Tibial artery (tissue), 4 donors: ENCODE measurements around the gene ANKRD34A.
"Not testable (repeated sequence)": the region's sequence is repeated elsewhere in the genome, so short reads cannot be mapped to it uniquely, and the experiment has no call there.

Source experiments
- DNase-seq, 2 donors: peaks; one replicate each; pipeline ENCODE4 v3.0.0-alpha.2; 2019
- H3K27ac ChIP-seq, 2 donors: fragments of 200-600 bp; sonication (generic) in 1 of 2; 1 replicate in 1 of 2; 2 replicates in 1 of 2; pipeline ENCODE4 v1.5.1; 2018 to 2019; ENCODE audit warnings: mild to moderate bottlenecking in 1 of 2
- H3K27me3 ChIP-seq, 2 donors: fragments of 200-600 bp; sonication (generic) in 1 of 2; one replicate each; pipeline versions ENCODE4 v1.5.1 to v1.6.0; 2016 to 2019
- H3K36me3 ChIP-seq, 3 donors: fragments of 200-600 bp; sonication (generic) in 2 of 3; one replicate each; pipeline ENCODE4 v1.5.1; 2016 to 2019; ENCODE audit warnings: mild to moderate bottlenecking in 2 of 3
- H3K4me1 ChIP-seq, 4 donors: fragments of 200-600 bp; sonication (generic) in 2 of 4; 1 replicate in 3 of 4; 2 replicates in 1 of 4; pipeline ENCODE4 v1.5.1; 2016 to 2019
- H3K4me3 ChIP-seq, 2 donors: fragments of 200-600 bp; sonication (generic) in 1 of 2; 1 replicate in 1 of 2; 2 replicates in 1 of 2; pipeline ENCODE4 v1.5.1; 2018 to 2019; ENCODE audit warnings: mild to moderate bottlenecking in 2 of 2
- H3K9me3 ChIP-seq, 3 donors: fragments of 200-600 bp; sonication (generic) in 1 of 3; one replicate each; pipeline ENCODE4 v1.5.1; 2016 to 2019
- intact Hi-C: fragments of 100-400 bp; cut with DNase I; formaldehyde crosslinking; loops from one replicate; pipeline ENCODE4 v1.15.0; 2023; ENCODE audit warnings: low total_unique reads
- TF ChIP-seq, protein P1 (sequence below), 2 experiments: fragments of 200-600 bp in 1 of 2; fragments of 450-650 bp in 1 of 2; IDR thresholded peaks; one replicate each; pipeline ENCODE4 v1.5.1; 2017 to 2019; ENCODE audit warnings: antibody characterized with exemption in 2 of 2, mild to moderate bottlenecking in 1 of 2, moderate library complexity in 1 of 2

The ANKRD34A gene

DNA sequence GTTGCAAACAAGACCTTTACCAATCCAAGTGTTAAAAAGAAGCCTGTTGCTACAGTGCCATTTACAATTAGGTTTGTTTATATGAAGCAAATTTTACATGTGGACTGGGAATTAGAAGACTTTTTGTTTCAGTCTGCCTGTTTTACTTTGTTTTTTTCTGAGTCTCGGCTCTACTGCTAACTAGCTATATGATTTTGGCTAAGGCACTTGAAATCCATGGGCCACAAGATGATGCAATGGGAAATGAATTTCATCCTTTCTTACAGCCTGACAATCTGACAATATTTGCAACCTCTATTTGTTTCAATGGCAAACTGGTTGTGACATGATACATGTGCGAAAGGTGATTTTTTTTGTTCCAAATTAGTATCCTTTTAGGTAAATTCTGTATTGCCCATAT lies 42.1 kb downstream of the ANKRD34A start:
- TF ChIP-seq, protein P1, sequence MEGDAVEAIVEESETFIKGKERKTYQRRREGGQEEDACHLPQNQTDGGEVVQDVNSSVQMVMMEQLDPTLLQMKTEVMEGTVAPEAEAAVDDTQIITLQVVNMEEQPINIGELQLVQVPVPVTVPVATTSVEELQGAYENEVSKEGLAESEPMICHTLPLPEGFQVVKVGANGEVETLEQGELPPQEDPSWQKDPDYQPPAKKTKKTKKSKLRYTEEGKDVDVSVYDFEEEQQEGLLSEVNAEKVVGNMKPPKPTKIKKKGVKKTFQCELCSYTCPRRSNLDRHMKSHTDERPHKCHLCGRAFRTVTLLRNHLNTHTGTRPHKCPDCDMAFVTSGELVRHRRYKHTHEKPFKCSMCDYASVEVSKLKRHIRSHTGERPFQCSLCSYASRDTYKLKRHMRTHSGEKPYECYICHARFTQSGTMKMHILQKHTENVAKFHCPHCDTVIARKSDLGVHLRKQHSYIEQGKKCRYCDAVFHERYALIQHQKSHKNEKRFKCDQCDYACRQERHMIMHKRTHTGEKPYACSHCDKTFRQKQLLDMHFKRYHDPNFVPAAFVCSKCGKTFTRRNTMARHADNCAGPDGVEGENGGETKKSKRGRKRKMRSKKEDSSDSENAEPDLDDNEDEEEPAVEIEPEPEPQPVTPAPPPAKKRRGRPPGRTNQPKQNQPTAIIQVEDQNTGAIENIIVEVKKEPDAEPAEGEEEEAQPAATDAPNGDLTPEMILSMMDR (IDR thresholded peaks at IDR 0.05): no peak
- no peaks in the 10 kb centered on the region for H3K27me3 ChIP-seq
- H3K36me3 ChIP-seq: peaks cover 0 to 21% (median 14%) of the 10 kb centered on the region in 3 donors
- no peak for DNase-seq
- no peak overlapping the region for H3K27ac ChIP-seq
- no peaks in the 10 kb centered on the region for H3K9me3 ChIP-seq
- H3K4me1 ChIP-seq: peaks cover 0 to 31% (median 25%) of the 10 kb centered on the region in 4 donors
- intact Hi-C loops: no loop called here
- no peak overlapping the region for H3K4me3 ChIP-seq

DNA sequence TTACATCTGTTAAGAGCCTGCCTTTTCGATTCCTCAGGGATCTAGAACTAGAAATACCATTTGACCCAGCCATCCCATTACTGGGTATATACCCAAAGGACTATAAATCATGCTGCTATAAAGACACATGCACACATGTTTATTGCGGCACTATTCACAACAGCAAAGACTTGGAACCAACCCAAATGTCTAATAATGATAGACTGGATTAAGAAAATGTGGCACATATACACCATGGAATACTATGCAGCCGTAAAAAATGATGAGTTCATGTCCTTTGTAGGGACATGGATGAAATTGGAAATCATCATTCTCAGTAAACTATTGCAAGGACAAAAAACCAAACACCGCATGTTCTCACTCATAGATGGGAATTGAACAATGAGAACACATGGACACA lies 44.1 kb downstream of the ANKRD34A start:
- H3K9me3 ChIP-seq, H3K27ac ChIP-seq, H3K27me3 ChIP-seq, DNase-seq, H3K4me3 ChIP-seq, intact Hi-C loops: not testable (repeated sequence)
- Histone ChIP-seq H3K36me3 (peaks cover 7 to 25% (median 23%) of the 10 kb centered on the region in 3 donors), H3K4me1 (peaks cover 0 to 26% (median 22%) of the 10 kb centered on the region in 4 donors)

DNA sequence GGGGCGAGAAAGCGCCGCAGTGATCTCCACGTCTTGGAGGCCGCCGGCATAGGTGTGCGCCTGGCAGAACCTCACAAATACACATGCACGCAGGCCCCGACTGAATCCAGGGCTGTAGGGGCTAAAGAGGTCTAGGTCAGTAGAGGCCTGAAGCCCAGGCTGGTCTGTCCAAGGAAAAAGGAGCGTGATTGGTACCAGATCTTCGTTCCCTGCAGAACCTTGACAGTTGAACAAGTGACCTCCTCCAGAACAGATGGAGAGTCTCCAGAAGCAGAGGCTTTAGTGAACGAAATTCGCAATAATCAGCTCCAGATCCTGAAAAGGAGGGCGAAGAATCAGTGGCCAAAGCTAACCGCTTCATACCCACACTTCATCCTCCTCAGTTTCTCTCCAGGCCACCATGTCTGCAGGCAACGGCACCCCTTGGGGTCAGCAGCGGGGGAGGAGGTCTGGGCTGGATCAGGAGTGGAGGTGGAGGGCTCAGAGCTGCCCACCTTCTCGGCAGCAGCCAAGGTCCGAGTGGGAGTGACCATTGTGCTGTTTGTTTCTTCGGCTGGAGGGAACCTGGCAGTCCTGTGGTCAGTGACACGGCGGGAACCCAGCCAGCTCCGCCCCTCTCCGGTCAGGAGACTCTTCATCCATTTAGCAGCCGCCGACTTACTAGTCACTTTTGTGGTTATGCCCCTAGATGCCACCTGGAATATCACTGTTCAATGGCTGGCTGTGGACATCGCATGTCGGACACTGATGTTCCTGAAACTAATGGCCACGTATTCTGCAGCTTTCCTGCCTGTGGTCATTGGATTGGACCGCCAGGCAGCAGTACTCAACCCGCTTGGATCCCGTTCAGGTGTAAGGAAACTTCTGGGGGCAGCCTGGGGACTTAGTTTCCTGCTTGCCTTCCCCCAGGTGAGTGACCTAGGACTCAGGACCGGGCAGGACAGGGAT lies 45.1 kb downstream of the ANKRD34A start:
- H3K4me1 ChIP-seq: peaks cover 0 to 26% (median 22%) of the 10 kb centered on the region in 4 donors
- H3K27me3 ChIP-seq: no peaks in the 10 kb centered on the region
- TF ChIP-seq, protein P1 (IDR thresholded peaks at IDR 0.05): no peak
- intact Hi-C loops: loop anchor here (5.0 to 10.0 kb wide), 2 partner anchors 46 to 93 kb away; partner anchors contain the start of genes ANKRD34A and POLR3GL
- peak overlapping the region; percentile 88 to 93 for H3K27ac ChIP-seq
- H3K9me3 ChIP-seq: no peaks in the 10 kb centered on the region
- H3K4me3 ChIP-seq: peak overlapping the region; percentile 94 to 99
- peak; percentile 65 to 85 for DNase-seq
- H3K36me3 ChIP-seq: peaks cover 16 to 35% (median 33%) of the 10 kb centered on the region in 3 donors

DNA sequence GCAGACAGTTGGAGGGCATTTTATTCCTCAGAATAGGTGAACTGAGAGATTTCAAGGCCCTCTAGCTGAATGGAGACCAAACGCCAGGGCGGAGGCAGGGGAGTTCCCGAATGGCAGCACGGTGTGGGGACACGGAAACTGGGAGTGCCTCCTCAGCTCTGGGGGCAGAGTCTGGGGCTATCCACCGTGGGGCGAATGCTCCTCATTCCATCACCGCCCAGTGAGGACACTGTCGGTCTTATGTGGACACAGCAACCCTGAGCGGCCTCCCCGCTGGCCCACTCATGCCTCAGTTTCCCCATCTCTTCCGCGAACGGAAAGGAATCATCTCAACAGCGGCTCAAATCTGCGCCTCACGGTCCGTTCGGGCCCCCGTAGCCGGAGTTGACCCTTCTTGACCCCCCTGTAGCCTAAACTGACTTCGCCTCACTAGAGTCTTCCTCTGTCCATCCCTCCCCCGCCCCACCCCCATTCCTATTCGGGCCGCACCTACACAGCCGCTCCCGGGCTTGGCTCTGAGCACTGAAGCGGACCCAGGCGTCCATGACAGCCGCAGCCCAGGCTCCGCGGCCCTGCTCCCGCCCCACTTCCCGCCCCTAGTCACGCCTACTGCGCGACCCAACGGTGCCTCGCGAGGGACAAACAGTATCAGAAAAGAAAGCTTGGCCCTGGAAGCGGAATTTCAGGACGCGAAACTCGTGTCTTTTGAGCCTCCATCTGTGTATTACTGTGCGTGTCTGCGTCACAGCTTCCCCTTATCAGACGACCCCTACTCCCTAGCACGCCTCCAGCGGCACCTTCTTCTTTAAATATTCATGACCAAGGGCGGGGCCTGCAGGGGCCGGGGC lies 46.0 kb downstream of the ANKRD34A start, which contains the start of gene PEX11B:
TSS of gene PEX11B (minus strand) at position 574 of the 848 bp plus-strand sequence. CDS start at position 545, 29 bp downstream.
- Histone ChIP-seq H3K27me3 (no peaks in the 10 kb centered on the region), H3K4me3 (peak within 1 kb of the TSS; percentile 94 to 99), H3K27ac (peak within 1 kb of the TSS; percentile 88 to 93), H3K9me3 (no peaks in the 10 kb centered on the region), H3K4me1 (peaks cover 0 to 26% (median 22%) of the 10 kb centered on the region in 4 donors), H3K36me3 (peaks cover 24 to 39% (median 33%) of the 10 kb centered on the region in 3 donors)
- peak; percentile 92 to 94 for DNase-seq
- TF ChIP-seq, protein P1 (IDR thresholded peaks at IDR 0.05): peak in 1 of 2 experiments; percentile 27
- intact Hi-C loops: loop anchor here (5.0 to 10.0 kb wide), 2 partner anchors 46 to 94 kb away; partner anchors contain the start of genes ANKRD34A and POLR3GL

DNA sequence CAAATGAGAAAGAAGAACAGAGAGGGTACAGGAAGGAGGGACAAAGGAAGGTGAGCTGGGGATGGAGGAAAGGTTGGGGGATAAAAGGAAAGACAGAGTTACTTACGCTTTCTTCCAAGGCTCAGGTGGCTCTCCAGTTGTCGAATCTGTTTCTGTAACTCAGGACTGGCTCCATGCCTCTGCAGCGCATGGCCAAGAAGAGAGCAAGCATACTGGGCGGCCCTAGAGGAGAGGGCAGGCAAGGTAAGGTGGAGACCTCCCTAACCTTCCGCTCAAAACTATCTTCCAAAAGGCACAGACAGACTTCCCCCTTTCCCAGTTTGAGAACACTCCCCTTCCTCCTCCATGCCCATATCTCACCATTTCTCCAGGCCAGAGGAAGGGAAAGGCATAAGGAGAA lies 46.8 kb downstream of the ANKRD34A start:
- no peaks in the 10 kb centered on the region for H3K9me3 ChIP-seq
- intact Hi-C loops: loop anchor here (5.0 to 10.0 kb wide), 2 partner anchors 47 to 95 kb away; partner anchors contain the start of genes ANKRD34A and POLR3GL
- H3K4me1 ChIP-seq: peaks cover 0 to 26% (median 22%) of the 10 kb centered on the region in 4 donors
- DNase-seq: no peak
- H3K4me3 ChIP-seq: peak overlapping the region; percentile 94 to 99
- TF ChIP-seq, protein P1 (IDR thresholded peaks at IDR 0.05): no peak
- peaks cover 28 to 41% (median 30%) of the 10 kb centered on the region in 3 donors for H3K36me3 ChIP-seq
- H3K27me3 ChIP-seq: no peaks in the 10 kb centered on the region
- peak overlapping the region; percentile 88 to 93 for H3K27ac ChIP-seq
